SK-N-MC (cell line): ENCODE results near the gene PRKCZ.

ENCODE experiments used
- DNase-seq: peaks from one replicate; pipeline ENCODE4 v3.0.0-alpha.2; 2011; ENCODE audit warnings: low read depth, low spot score
- H3K27ac ChIP-seq: fragments of 200-600 bp; sonication (generic); 2 replicates; pipeline ENCODE4 v1.5.1; 2016; ENCODE audit warnings: mixed run types
- H3K36me3 ChIP-seq: fragments of 200-600 bp; sonication (generic); 2 replicates; pipeline ENCODE4 v1.6.1; 2017; ENCODE audit warnings: antibody characterized with exemption, low read length, mixed read lengths; ENCODE audit not compliant: insufficient read depth
- H3K4me3 ChIP-seq: fragments of 200-600 bp; sonication (generic); 2 replicates; pipeline ENCODE4 v1.5.1; 2016
- H3K9ac ChIP-seq: fragments of 200-600 bp; sonication (generic); 2 replicates; pipeline ENCODE4 v1.8.0; 2017; ENCODE audit warnings: mixed run types, mixed read lengths; ENCODE audit not compliant: insufficient read length
- H3K9me3 ChIP-seq: fragments of 200-600 bp; sonication (generic); 2 replicates; pipeline ENCODE4 v1.6.1; 2017; ENCODE audit warnings: low read depth, mild to moderate bottlenecking, antibody characterized with exemption, low read length, moderate library complexity, mixed read lengths
- EZH2 ChIP-seq: fragments of 200-600 bp; sonication (generic); IDR thresholded peaks from one replicate; pipeline ENCODE4 v1.6.1; 2017; ENCODE audit warnings: antibody characterized with exemption
- FOXP2 ChIP-seq: optimal IDR thresholded peaks from 2 replicates; pipeline ENCODE3; 2011; ENCODE audit warnings: mild to moderate bottlenecking, moderate library complexity; ENCODE audit not compliant: insufficient read depth; ENCODE audit errors: extremely low read length, control extremely low read depth
- POLR2AphosphoS5 ChIP-seq: IDR thresholded peaks from 2 replicates; pipeline ENCODE4 v1.6.1; 2012; ENCODE audit warnings: mild to moderate bottlenecking, low read depth, low read length, borderline replicate concordance

The PRKCZ gene

GRCh38 chr1:2102753-2103152, 52.5 kb downstream of the PRKCZ start:
- Histone ChIP-seq H3K4me3 (no peak overlapping the region), H3K9ac (no peak overlapping the region), H3K36me3 (no peaks in the 10 kb centered on the region), H3K27ac (no peak overlapping the region), H3K9me3 (no peaks in the 10 kb centered on the region)
- no peak for TF ChIP-seq FOXP2
- no peak for TF ChIP-seq EZH2
- no peak for TF ChIP-seq POLR2AphosphoS5
- no peak for DNase-seq

- DNase-seq = no peak
- TF ChIP-seq FOXP2 = no peak
- TF ChIP-seq EZH2 = no peak
- no peak for TF ChIP-seq POLR2AphosphoS5
- Histone ChIP-seq H3K9ac (no peak overlapping the region), H3K27ac (no peak overlapping the region), H3K4me3 (no peak overlapping the region), H3K9me3 (no peaks in the 10 kb centered on the region), H3K36me3 (no peaks in the 10 kb centered on the region)
Observed at GRCh38 chr1:2103266-2103900, 53.2 kb downstream of the PRKCZ start.

- no peak overlapping the region for H3K4me3 ChIP-seq
- no peak overlapping the region for H3K27ac ChIP-seq
- no peak for DNase-seq
- H3K9ac ChIP-seq = no peak overlapping the region
- H3K9me3 ChIP-seq = no peaks in the 10 kb centered on the region
- H3K36me3 ChIP-seq = no peaks in the 10 kb centered on the region
- TF ChIP-seq EZH2 (no peak), POLR2AphosphoS5 (no peak), FOXP2 (no peak)
Observed at GRCh38 chr1:2103901-2104590, 53.8 kb downstream of the PRKCZ start.

GRCh38 chr1:2104621-2105427, 54.6 kb downstream of the PRKCZ start:
- Histone ChIP-seq H3K4me3 (no peak overlapping the region), H3K9me3 (no peaks in the 10 kb centered on the region), H3K36me3 (no peaks in the 10 kb centered on the region), H3K27ac (no peak overlapping the region), H3K9ac (no peak overlapping the region)
- no peak for DNase-seq
- TF ChIP-seq EZH2 (no peak), FOXP2 (no peak), POLR2AphosphoS5 (no peak)

GRCh38 chr1:2105781-2106524, 55.7 kb downstream of the PRKCZ start:
- no peaks in the 10 kb centered on the region for H3K9me3 ChIP-seq
- no peak for DNase-seq
- H3K36me3 ChIP-seq = no peaks in the 10 kb centered on the region
- H3K27ac ChIP-seq = no peak overlapping the region
- no peak overlapping the region for H3K9ac ChIP-seq
- TF ChIP-seq EZH2 (no peak), FOXP2 (no peak), POLR2AphosphoS5 (no peak)
- H3K4me3 ChIP-seq = no peak overlapping the region

- Histone ChIP-seq H3K36me3 (no peaks in the 10 kb centered on the region), H3K9ac (no peak overlapping the region), H3K27ac (no peak overlapping the region), H3K9me3 (no peaks in the 10 kb centered on the region), H3K4me3 (no peak overlapping the region)
- TF ChIP-seq EZH2 (no peak), POLR2AphosphoS5 (no peak), FOXP2 (no peak)
- DNase-seq = no peak
Observed at GRCh38 chr1:2106659-2107405, 56.6 kb downstream of the PRKCZ start.

GRCh38 chr1:2107586-2108212, 57.5 kb downstream of the PRKCZ start:
- H3K4me3 ChIP-seq = no peak overlapping the region
- no peak for TF ChIP-seq FOXP2
- no peak for TF ChIP-seq EZH2
- TF ChIP-seq POLR2AphosphoS5 = no peak
- H3K9ac ChIP-seq = no peak overlapping the region

More at GRCh38 chr1:2107586-2108212, 57.5 kb downstream of the PRKCZ start:
- DNase-seq = no peak
- Histone ChIP-seq H3K9me3 (no peaks in the 10 kb centered on the region), H3K36me3 (no peaks in the 10 kb centered on the region), H3K27ac (no peak overlapping the region)
